ENCODE measurements around the gene PRPSAP1. TPM values are rescaled to one million over a fixed set of nuclear protein-coding genes. Genes with fewer than 3 reads are reported as not detected.
A peak's percentile ranks its signal among the peaks of the same experiment; 100 is the strongest.

The PRPSAP1 gene
- total RNA-seq, 1 experiment from 2014 or later = 49.0 TPM

GRCh38 chr17:76384987-76385891 lies 31.5 kb upstream of the PRPSAP1 start:
- in situ Hi-C loops (cut with HindIII; ENCODE audit: low pct_unique_long_range_greater_than_20kb, low sequenced_read_pairs) = no loop called here
- DNase-seq (ENCODE audit: low read depth) = peak; percentile 54

GRCh38 chr17:76384222-76384986 lies 30.7 kb upstream of the PRPSAP1 start, which contains the start of gene SPHK1:
TSS of gene SPHK1 (plus strand) at chr17:76384609. CDS start at chr17:76385645, 1,036 bp downstream.
- in situ Hi-C loops (cut with HindIII; ENCODE audit: low pct_unique_long_range_greater_than_20kb, low sequenced_read_pairs) = no loop called here
- peak; percentile 80 for DNase-seq (ENCODE audit: low read depth)

DNA sequence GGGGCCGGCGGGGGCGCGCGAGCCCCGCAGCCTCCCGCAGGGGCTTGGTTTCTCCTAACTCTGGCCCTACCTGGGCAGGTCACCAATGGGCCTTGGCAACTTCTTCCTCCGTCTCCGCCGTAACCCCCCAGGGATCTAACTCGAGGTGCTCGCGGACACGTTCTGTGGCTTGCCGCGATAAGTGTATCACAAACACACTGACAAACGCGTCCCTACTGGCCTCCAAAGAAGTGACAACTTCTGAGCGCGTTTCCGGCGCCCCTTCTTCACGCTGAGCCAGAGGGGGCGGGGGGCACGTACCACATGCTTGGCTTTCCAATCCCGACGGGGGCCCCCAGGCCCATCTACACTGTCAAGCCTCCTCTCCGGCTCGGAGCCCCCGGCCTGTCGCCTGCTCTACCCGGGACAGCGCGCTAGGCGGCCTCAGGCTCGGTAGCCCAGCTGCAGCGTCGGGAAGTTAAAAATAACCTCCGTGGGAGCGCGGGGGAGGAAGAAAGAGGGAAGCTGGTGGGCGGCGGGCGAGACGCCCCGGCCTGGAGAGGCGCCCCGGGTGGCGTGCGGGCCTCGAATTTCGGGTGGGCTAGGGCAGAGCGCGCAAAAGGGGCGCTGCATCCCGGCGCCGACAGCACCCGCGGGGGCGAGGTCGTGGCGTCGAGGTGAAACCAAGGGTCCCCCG lies 30.0 kb upstream of the PRPSAP1 start:
- in situ Hi-C loops (cut with HindIII; ENCODE audit: low pct_unique_long_range_greater_than_20kb, low sequenced_read_pairs) = no loop called here
- DNase-seq (ENCODE audit: low read depth) = peak; percentile 62

- peak; percentile 47 for DNase-seq (ENCODE audit: low read depth)
Measured at GRCh38 chr17:76382803-76383545, 29.3 kb upstream of the PRPSAP1 start.

GRCh38 chr17:76382351-76382802 lies 28.7 kb upstream of the PRPSAP1 start:
- DNase-seq (ENCODE audit: low read depth) = no peak
- in situ Hi-C loops (cut with HindIII; ENCODE audit: low pct_unique_long_range_greater_than_20kb, low sequenced_read_pairs) = no loop called here

More at GRCh38 chr17:76382803-76383545, 29.3 kb upstream of the PRPSAP1 start:
- in situ Hi-C loops (cut with HindIII; ENCODE audit: low pct_unique_long_range_greater_than_20kb, low sequenced_read_pairs) = no loop called here

- in situ Hi-C loops (cut with HindIII; ENCODE audit: low pct_unique_long_range_greater_than_20kb, low sequenced_read_pairs) = no loop called here
- DNase-seq (ENCODE audit: low read depth) = no peak
Measured at GRCh38 chr17:76381633-76382350, 28.1 kb upstream of the PRPSAP1 start.

- no peak for DNase-seq (ENCODE audit: low read depth)
- in situ Hi-C loops (cut with HindIII; ENCODE audit: low pct_unique_long_range_greater_than_20kb, low sequenced_read_pairs) = no loop called here
Measured at GRCh38 chr17:76379646-76380376, 26.1 kb upstream of the PRPSAP1 start.

GRCh38 chr17:76379275-76379641 lies 25.5 kb upstream of the PRPSAP1 start:
- in situ Hi-C loops (cut with HindIII; ENCODE audit: low pct_unique_long_range_greater_than_20kb, low sequenced_read_pairs) = no loop called here
- no peak for DNase-seq (ENCODE audit: low read depth)

DNA sequence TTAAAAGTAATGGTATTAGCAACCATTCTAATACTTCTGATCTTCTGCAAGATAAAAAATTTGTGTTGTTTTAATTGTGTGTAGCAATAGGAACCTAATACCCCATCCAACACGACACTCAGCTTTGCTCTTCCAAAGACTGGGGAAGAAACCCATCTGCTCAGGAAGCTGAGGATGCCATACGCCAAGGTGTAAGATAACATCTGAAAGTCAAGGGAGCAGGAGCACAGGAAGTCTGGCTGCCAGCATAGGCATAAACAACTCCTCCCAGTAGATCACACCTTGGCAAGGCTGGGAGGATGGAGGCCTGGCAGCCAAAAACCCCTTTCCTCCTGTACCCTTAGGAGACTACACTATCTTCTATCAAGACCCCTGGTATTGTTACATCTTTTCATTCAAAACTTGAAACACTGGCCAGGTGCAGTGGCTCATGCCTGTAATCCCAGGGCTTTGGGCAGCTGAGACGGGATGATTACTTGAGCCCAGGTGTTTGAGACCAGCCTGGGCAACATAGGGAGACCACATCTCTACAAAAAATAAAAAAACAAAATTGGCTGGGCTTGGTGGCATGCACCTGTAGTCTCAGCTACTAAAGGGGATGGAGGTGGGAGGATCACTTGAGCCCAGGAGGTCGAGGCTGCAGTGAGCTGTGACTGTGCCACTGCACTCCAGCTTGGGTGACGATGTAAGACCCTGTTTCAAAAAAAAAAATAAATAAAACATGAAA lies 25.0 kb upstream of the PRPSAP1 start:
- DNase-seq (ENCODE audit: low read depth) = no peak
- in situ Hi-C loops (cut with HindIII; ENCODE audit: low pct_unique_long_range_greater_than_20kb, low sequenced_read_pairs) = no loop called here

DNA sequence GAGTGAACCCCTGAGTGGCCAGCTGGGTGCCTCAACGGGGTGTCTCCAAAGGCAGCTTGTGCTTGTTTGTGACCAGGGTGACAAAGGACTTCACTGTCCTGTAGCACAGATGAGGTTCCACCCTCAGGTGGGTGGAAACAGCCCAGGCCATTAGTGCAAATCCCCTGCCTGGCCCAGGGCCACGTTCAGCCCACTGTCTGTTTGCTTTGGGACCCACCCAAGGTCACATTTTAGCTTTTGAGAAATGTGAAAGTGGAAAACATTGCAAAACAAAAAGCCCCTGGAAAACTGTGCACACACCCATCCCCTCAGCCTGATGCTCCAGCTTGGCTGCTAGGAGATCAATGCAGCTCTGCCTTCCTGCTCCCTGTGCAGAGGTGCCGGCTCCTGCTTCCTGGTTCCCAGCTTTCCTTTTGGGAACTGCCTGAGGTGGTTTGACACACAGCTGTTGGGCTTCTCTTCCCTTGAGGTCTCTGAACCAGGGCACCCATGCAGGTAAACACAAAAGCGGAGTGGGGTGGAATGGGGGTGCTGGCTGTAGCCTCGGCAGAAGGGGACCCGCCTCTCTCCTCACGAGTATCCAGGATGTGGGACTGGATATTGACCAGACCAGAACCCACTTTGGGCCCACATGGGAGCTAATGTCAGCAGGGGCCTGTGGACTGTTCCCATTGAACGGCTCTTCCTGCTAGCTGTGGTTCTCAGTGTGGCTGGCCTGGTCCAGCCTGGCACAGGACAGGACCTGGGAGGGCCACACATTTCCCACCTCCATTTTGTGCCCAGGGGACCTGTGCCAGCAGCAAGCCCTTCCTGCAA lies 22.8 kb upstream of the PRPSAP1 start:
- in situ Hi-C loops (cut with HindIII; ENCODE audit: low pct_unique_long_range_greater_than_20kb, low sequenced_read_pairs) = no loop called here
- DNase-seq (ENCODE audit: low read depth) = no peak

DNA sequence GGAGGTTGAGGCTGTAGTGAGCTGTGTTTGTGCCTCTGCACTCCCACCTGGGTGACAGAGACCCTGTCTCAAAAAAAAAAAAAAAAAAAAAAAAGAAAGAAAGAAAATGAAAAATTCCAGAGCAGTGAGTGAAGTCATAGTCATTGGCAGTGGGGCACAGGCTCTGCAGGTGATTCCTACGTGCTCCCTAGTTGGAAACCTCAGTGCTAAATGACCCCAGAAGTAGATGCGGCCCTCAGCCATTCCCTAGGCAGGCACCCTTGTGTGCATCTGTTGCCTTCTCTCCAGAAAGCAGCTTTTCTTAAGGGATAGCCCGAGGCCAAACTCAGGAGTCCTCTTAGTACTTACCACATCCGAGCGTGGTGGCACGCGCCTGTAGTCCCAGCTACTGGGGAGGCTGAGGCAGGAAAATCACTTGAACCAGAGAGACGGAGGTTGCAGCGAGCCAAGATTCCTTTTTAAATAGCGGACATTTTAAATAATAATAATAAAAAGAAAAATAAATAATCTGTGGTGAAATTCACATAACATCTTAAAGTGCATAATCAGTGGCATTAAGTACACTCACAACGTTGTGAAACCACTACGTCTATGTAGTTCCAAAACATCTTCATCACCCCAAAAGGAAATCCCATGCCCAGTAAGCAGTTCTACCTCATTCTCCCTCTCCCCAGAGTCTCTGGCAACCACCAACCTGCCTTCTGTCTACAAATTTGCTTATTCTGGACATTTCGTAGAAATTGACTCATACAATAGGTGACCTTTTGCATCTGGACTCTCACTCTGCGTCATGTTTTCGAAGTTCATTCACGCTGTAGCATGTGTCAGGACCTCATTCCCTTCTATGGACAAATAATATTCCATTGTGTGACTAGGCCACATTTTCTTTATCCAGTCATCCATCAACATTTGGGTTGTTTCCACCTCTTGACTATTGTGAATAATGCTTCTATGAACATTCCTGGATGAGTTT lies 18.2 kb upstream of the PRPSAP1 start:
- in situ Hi-C loops (cut with HindIII; ENCODE audit: low pct_unique_long_range_greater_than_20kb, low sequenced_read_pairs) = no loop called here
- peak; percentile 79 for DNase-seq (ENCODE audit: low read depth)

- in situ Hi-C loops (cut with HindIII; ENCODE audit: low pct_unique_long_range_greater_than_20kb, low sequenced_read_pairs) = no loop called here
- DNase-seq (ENCODE audit: low read depth) = peak; percentile 66
Measured at GRCh38 chr17:76370261-76370993, 16.7 kb upstream of the PRPSAP1 start.

DNA sequence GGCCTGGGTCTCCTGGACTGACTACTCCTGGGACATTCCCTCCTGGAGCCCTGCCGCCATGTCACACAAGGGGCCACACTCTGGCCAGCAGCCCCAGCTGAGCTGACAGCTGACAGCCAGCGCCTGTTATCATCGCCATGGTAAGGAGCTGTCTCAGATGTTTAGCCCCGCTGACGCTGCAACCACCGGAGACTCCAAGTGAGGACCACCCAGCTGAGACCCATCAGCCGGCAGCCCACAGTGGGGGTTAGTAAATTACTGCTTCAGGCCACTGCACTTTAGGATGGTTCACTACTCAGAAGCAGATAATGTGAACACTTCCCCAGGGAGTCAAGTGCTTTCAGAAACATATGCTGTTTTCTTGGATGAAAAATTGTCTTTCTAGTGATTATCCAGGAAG lies 16.1 kb upstream of the PRPSAP1 start:
- no peak for DNase-seq (ENCODE audit: low read depth)

GRCh38 chr17:76369379-76369778 lies 15.7 kb upstream of the PRPSAP1 start:
- in situ Hi-C loops (cut with HindIII; ENCODE audit: low pct_unique_long_range_greater_than_20kb, low sequenced_read_pairs) = no loop called here
- no peak for DNase-seq (ENCODE audit: low read depth)

More for the DNA sequence above, 16.1 kb upstream of the PRPSAP1 start:
- in situ Hi-C loops (cut with HindIII; ENCODE audit: low pct_unique_long_range_greater_than_20kb, low sequenced_read_pairs) = no loop called here
